Measurements from ENCODE around the gene CMYA5. TPM values are rescaled to one million over a fixed set of nuclear protein-coding genes. Genes with fewer than 3 reads are reported as not detected.
A peak's percentile ranks its signal among the peaks of the same experiment; 100 is the strongest.
"Not testable (repeated sequence)": the region's sequence is repeated elsewhere in the genome, so short reads cannot be mapped to it uniquely, and the experiment has no call there.

Gene CMYA5
- polyA plus RNA-seq (2012; ENCODE audit: missing spikeins): 0.11 TPM

- DNase-seq (ENCODE audit: insufficient read length): no peak
These were observed at the start of gene CMYA5 for GRCh38 chr5:79689541-79690466. Gene CMYA5 (plus strand): TSS chr5:79689836. CDS start chr5:79689908, 72 bp downstream.

GRCh38 chr5:79640571-79641055, 49.0 kb upstream of the CMYA5 start:
- FAIRE-seq (no peak), DNase-seq (ENCODE audit: insufficient read length) (no peak)
- TF ChIP-seq TAF1 (IDR thresholded peaks at IDR 0.05; ENCODE audit: borderline replicate concordance, low read depth, low read length) (no peak), POLR2AphosphoS5 (IDR thresholded peaks at IDR 0.05; ENCODE audit: low read depth, low read length) (no peak), POLR2A (IDR thresholded peaks at IDR 0.05; ENCODE audit: low read depth, low read length) (no peak)

More at GRCh38 chr5:79689541-79690466, at the start of gene CMYA5:
- no peak for FAIRE-seq
- TF ChIP-seq TAF1 (IDR thresholded peaks at IDR 0.05; ENCODE audit: borderline replicate concordance, low read depth, low read length): no peak
- TF ChIP-seq POLR2AphosphoS5 (IDR thresholded peaks at IDR 0.05; ENCODE audit: low read depth, low read length): no peak
- TF ChIP-seq POLR2A (IDR thresholded peaks at IDR 0.05; ENCODE audit: low read depth, low read length): no peak

- TF ChIP-seq POLR2A (IDR thresholded peaks at IDR 0.05; ENCODE audit: low read depth, low read length): no peak
- TF ChIP-seq POLR2AphosphoS5 (IDR thresholded peaks at IDR 0.05; ENCODE audit: low read depth, low read length): no peak
- no peak for TF ChIP-seq TAF1 (IDR thresholded peaks at IDR 0.05; ENCODE audit: borderline replicate concordance, low read depth, low read length)
- DNase-seq (ENCODE audit: insufficient read length) (no peak), FAIRE-seq (no peak)
These were observed 48.2 kb upstream of the CMYA5 start for GRCh38 chr5:79641414-79641813.

GRCh38 chr5:79642210-79642609, 47.4 kb upstream of the CMYA5 start:
- FAIRE-seq: peak; percentile 50
- no peak for TF ChIP-seq TAF1 (IDR thresholded peaks at IDR 0.05; ENCODE audit: borderline replicate concordance, low read depth, low read length)
- TF ChIP-seq POLR2AphosphoS5 (IDR thresholded peaks at IDR 0.05; ENCODE audit: low read depth, low read length): no peak
- no peak for TF ChIP-seq POLR2A (IDR thresholded peaks at IDR 0.05; ENCODE audit: low read depth, low read length)
- DNase-seq (ENCODE audit: insufficient read length): no peak

GRCh38 chr5:79653843-79654242, 35.8 kb upstream of the CMYA5 start:
- FAIRE-seq (no peak), DNase-seq (ENCODE audit: insufficient read length) (no peak)
- TF ChIP-seq POLR2A (IDR thresholded peaks at IDR 0.05; ENCODE audit: low read depth, low read length) (no peak), POLR2AphosphoS5 (IDR thresholded peaks at IDR 0.05; ENCODE audit: low read depth, low read length) (no peak), TAF1 (IDR thresholded peaks at IDR 0.05; ENCODE audit: borderline replicate concordance, low read depth, low read length) (no peak)

GRCh38 chr5:79663212-79663611, 26.4 kb upstream of the CMYA5 start:
- no peak for DNase-seq (ENCODE audit: insufficient read length)
- no peak for FAIRE-seq
- no peak for TF ChIP-seq POLR2A (IDR thresholded peaks at IDR 0.05; ENCODE audit: low read depth, low read length)
- TF ChIP-seq POLR2AphosphoS5 (IDR thresholded peaks at IDR 0.05; ENCODE audit: low read depth, low read length): no peak
- TF ChIP-seq TAF1 (IDR thresholded peaks at IDR 0.05; ENCODE audit: borderline replicate concordance, low read depth, low read length): no peak

- DNase-seq (ENCODE audit: insufficient read length): no peak
- TF ChIP-seq TAF1 (IDR thresholded peaks at IDR 0.05; ENCODE audit: borderline replicate concordance, low read depth, low read length) (no peak), POLR2AphosphoS5 (IDR thresholded peaks at IDR 0.05; ENCODE audit: low read depth, low read length) (no peak), POLR2A (IDR thresholded peaks at IDR 0.05; ENCODE audit: low read depth, low read length) (no peak)
- no peak for FAIRE-seq
These were observed 22.9 kb upstream of the CMYA5 start for GRCh38 chr5:79666758-79667157.

- TF ChIP-seq POLR2AphosphoS5 (IDR thresholded peaks at IDR 0.05; ENCODE audit: low read depth, low read length) (no peak), POLR2A (IDR thresholded peaks at IDR 0.05; ENCODE audit: low read depth, low read length) (no peak), TAF1 (IDR thresholded peaks at IDR 0.05; ENCODE audit: borderline replicate concordance, low read depth, low read length) (no peak)
- FAIRE-seq (peak; percentile 30), DNase-seq (ENCODE audit: insufficient read length) (no peak)
These were observed 17.2 kb upstream of the CMYA5 start for GRCh38 chr5:79672392-79672791.

- DNase-seq (ENCODE audit: insufficient read length): not testable (repeated sequence)
- peak; percentile 9 for FAIRE-seq
These were observed 13.3 kb upstream of the CMYA5 start for GRCh38 chr5:79676354-79676753.

- not testable (repeated sequence) for FAIRE-seq; DNase-seq (ENCODE audit: insufficient read length)
These were observed 7.5 kb upstream of the CMYA5 start for GRCh38 chr5:79682102-79682501.

GRCh38 chr5:79684782-79685181, 4.9 kb upstream of the CMYA5 start:
- DNase-seq (ENCODE audit: insufficient read length) (no peak), FAIRE-seq (no peak)
- no peak for TF ChIP-seq TAF1 (IDR thresholded peaks at IDR 0.05; ENCODE audit: borderline replicate concordance, low read depth, low read length)
- TF ChIP-seq POLR2A (IDR thresholded peaks at IDR 0.05; ENCODE audit: low read depth, low read length): no peak
- no peak for TF ChIP-seq POLR2AphosphoS5 (IDR thresholded peaks at IDR 0.05; ENCODE audit: low read depth, low read length)

GRCh38 chr5:79685627-79686026, 4.0 kb upstream of the CMYA5 start:
- FAIRE-seq: peak; percentile 38
- TF ChIP-seq POLR2A (IDR thresholded peaks at IDR 0.05; ENCODE audit: low read depth, low read length) (no peak), POLR2AphosphoS5 (IDR thresholded peaks at IDR 0.05; ENCODE audit: low read depth, low read length) (no peak), TAF1 (IDR thresholded peaks at IDR 0.05; ENCODE audit: borderline replicate concordance, low read depth, low read length) (no peak)
- DNase-seq (ENCODE audit: insufficient read length): no peak
